ENCODE results near the gene ORC3.
"Not testable (repeated sequence)": the region's sequence is repeated elsewhere in the genome, so short reads cannot be mapped to it uniquely, and the experiment has no call there.

ORC3 gene

GRCh38 chr6:87690441-87690840 lies 100.5 kb downstream of the ORC3 start:
- no peak for DNase-seq (ENCODE audit: extremely low read depth in 1 of 2, low read depth in 1 of 2)

DNA sequence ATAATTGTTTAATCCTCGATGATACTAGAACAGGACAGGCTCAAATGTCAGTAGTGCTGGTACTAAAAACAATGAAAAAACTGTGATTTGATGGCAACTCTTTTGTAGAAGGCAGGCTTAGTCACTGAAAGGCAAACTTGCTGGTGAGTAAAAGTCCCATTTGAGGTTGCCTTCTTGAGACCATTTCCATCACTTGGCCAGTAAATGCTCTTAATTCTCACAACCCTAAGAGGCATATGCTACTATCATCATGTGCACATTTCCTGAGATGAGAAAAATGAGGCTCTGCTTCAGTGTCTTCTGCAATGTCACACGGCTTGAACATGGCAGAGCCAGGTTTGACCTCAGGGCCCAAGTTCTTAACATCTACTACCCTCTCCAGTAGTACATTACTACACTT lies 102.2 kb downstream of the ORC3 start:
- no peak for DNase-seq (ENCODE audit: extremely low read depth in 1 of 2, low read depth in 1 of 2)

DNA sequence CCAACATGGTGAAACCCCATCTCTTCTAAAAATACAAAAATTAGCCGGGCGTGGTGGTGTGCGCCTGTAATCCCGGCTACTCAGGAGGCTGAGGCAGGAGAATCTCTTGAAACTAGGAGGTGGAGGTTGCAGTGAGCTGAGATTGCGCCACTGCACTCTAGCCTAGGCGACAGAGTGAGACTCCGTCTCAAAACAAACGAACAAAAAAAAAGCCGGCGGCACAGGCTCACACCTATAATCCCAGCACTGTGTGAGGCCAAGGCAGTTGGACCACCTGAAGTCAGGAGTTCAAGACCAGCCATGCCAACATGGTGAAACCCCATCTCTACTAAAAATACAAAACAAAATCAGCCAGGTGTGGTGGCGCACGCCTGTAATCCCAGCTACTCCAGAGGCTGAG lies 106.9 kb downstream of the ORC3 start:
- DNase-seq (ENCODE audit: extremely low read depth in 1 of 2, low read depth in 1 of 2) = not testable (repeated sequence)

DNA sequence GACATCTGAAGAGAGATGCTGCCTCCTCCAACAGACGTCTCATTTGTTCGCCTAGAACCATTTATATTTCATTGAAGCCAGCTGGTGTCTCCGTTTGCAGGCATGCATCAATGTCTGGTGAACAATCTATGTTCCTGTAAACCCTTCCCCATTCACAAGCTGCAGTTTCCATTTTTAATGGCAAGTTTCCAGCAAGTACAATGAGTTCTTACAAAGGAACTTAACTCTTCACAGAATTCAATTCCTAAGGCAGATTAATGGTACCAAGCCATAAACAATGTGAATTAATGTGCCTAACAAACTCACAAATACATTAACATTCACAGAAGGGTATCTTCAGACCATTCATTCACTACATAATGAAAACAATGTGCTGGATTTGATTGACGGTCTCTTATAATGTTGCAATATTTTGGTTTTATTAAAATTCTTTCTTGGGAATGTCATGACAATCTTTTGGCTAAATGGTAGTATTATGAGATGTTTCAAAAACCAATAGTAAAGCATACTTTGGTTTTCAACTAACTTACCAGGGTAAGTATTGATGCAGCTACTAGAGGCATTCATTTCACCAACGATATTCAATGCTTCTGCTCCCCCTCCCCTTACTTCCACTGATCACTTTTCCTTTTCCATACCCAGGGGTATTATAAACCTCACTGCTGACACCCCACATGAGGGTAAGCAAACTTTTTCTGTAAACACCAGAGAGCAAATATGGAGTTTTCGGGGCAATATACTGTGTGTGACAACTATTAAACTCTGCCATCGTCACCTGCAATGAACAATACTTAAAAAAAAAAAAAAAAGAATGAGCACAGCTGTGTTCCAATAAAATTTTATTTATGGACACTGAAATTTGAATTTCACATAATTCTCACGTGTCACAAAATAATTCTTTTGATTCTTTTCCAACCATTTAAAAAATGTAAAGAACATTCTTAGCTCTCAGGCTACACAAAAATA lies 107.9 kb downstream of the ORC3 start:
- DNase-seq (ENCODE audit: extremely low read depth in 1 of 2, low read depth in 1 of 2) = no peak

GRCh38 chr6:87698547-87699006 lies 108.6 kb downstream of the ORC3 start:
- no peak for DNase-seq (ENCODE audit: extremely low read depth in 1 of 2, low read depth in 1 of 2)

GRCh38 chr6:87699576-87699975 lies 109.6 kb downstream of the ORC3 start:
- DNase-seq (ENCODE audit: extremely low read depth in 1 of 2, low read depth in 1 of 2) = no peak

DNA sequence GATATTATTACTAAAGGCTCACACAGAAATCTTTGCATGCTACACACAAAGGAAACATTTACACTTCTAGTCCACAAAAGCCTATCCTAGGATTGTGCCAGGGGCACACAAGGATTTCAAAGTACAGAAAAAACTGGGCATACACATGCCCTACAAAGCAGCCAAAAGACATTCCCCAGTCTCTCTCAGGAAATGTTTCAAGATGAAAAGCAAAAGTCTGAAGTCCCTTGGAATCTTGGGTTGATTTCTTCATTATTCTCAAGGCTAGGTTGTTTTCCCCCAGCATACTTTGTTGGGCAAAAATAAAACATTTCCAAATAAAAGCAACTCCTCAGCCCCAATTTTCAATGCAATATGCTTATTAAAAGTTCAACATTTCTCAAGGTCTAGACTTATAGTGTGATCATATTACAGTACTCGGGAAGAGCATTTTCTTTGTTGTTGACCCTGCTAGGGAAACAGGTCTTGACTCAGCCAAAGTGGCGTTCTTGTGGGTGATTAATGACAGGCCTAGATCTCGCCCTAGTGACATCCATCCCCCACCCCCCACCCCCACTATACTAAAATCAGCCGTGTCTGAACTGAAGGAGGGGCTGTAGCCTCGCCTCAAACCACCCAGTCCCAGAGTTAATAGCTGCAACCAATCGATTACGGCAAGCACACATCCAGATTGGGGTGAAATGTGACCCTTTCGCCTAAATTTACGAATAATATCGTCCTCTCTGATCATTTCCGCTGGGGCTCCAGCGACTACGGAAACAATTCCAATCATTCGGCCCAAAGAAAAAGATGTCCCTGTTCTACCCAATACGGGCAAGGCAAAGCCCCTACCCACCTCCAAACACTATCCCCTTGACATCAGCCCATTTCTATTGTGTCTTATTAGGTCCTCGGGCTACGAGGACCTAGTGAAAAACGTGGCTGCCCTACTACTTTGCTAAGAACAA lies 110.7 kb downstream of the ORC3 start:
- peak in 1 of 2 donors; percentile 24 for DNase-seq (ENCODE audit: extremely low read depth in 1 of 2, low read depth in 1 of 2)

DNA sequence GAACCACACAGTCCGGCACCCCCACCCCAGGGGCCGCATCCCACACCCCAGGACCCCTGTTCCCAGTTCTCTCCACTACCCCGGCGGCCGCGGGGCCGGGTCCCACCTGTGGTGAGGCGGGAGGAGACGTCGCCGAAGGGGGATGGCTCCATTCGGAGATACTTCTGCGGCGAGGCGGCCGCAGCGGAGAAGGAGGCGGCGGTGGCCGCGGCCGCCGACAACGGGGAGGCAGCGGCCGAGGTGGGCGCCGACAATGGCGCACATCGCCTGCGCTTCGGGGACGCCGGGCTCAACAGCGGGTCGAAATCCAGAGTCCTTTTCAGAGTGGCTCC lies 111.4 kb downstream of the ORC3 start:
- no peak for DNase-seq (ENCODE audit: extremely low read depth in 1 of 2, low read depth in 1 of 2)

DNA sequence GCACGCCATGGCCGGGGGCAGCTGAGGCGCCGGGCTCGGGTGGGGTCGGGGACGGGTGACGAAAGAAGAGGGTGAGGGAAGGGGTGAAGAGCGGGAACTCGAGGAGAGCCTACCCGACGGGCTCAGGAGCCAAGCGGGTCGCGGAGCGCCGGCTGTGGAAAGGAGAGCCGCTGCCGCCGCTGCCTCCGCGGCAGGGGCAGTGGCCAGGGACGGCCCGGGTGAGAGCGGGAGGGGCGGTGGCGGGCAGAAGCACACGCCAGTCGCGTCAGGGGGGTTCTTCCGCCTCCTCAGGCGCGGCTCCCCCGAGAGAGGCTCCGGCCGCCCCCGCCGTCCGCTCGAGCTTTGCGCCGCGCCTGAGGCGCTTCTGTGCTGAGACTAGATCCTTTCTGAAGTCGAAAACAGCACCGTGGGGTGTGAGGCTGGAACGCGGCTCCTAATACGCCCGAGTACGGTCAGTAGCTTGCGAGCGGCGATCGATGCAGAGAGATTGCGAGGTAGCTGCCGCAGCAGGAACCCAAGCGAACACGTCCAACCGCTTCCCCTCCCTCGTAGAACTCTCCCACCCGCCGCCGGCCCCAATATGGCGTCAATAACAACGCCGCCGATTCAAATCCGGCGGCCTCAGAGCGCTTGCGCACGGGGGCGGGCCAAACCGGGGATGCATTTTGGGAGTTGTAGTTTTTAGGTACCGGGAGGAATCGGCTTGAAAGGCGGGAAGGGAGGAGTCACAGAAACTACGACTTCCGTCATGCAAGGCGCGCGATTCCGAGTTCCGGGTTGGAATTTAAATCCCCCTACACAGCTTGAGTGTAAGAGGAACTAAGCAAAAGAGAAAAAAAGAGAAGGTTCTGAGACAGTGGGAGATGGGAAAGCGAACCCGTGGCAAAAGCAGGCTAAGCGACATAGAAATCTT lies 112.0 kb downstream of the ORC3 start, which contains the start of gene AKIRIN2:
TSS of gene AKIRIN2 (minus strand) at position 558 of the 913 bp plus-strand sequence. CDS start at position 9, 549 bp downstream.
- peak; percentile 91 to 94 for DNase-seq (ENCODE audit: extremely low read depth in 1 of 2, low read depth in 1 of 2)

- no peak for DNase-seq (ENCODE audit: extremely low read depth in 1 of 2, low read depth in 1 of 2)
Measured at GRCh38 chr6:87702589-87702945, 112.6 kb downstream of the ORC3 start.

DNA sequence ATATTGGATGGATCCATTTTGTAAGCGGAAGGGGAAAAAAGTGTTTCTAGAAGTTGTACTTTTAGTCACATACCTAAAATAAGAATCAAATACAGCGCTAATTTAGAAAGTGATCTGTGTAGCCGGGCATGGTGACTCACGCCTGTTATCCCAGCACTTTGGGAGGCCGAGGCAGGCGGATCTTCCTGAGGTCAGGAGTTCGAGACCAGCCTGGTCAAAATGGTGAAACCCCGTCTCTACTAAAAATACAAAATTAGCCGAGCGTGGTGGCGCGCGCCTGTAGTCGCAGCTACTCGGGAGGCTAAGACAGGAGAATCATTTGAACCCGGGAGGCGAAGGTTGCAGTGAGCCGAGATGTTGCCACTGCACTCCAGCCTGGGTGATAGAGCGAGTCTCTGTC lies 113.1 kb downstream of the ORC3 start:
- DNase-seq (ENCODE audit: extremely low read depth in 1 of 2, low read depth in 1 of 2) = not testable (repeated sequence)

- peak in 1 of 2 donors; percentile 66 for DNase-seq (ENCODE audit: extremely low read depth in 1 of 2, low read depth in 1 of 2)
Measured at GRCh38 chr6:87705070-87705691, 115.2 kb downstream of the ORC3 start.

DNA sequence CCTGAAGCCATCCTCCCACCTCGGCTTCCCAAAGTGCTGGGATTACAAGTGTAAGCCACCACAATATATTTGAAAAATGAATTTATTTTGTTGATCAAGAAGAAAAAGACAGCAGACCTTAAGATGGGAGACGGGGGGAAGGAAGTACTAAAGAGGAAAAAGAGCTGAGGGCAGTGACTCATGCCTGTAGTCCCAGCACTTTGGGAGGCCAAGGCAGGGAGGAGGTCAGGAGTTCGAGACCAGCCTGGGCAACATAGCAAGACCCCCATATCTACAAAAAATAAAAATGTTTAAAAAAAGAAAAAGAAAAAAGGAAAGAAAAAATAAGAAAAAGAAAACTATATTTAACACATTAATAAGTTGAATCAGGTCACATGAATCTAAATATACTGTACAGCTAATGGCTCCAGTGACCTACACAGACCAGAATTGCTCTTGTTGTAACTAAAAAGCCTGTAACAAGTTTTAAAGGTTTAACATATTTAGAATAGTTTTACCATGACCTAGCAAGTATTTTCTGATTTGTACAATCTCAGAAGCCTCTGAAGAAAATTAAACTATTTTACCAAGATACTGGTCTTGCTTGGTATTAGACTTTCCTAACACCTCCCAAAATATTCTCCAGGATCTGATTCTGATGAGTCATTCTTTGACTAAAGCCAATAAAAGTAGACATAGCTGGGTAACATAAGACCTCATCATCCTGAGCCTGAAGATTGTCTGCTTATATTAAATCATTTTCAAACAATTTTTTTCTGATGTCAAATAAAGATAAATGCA lies 116.4 kb downstream of the ORC3 start:
- no peak for DNase-seq (ENCODE audit: extremely low read depth in 1 of 2, low read depth in 1 of 2)

DNA sequence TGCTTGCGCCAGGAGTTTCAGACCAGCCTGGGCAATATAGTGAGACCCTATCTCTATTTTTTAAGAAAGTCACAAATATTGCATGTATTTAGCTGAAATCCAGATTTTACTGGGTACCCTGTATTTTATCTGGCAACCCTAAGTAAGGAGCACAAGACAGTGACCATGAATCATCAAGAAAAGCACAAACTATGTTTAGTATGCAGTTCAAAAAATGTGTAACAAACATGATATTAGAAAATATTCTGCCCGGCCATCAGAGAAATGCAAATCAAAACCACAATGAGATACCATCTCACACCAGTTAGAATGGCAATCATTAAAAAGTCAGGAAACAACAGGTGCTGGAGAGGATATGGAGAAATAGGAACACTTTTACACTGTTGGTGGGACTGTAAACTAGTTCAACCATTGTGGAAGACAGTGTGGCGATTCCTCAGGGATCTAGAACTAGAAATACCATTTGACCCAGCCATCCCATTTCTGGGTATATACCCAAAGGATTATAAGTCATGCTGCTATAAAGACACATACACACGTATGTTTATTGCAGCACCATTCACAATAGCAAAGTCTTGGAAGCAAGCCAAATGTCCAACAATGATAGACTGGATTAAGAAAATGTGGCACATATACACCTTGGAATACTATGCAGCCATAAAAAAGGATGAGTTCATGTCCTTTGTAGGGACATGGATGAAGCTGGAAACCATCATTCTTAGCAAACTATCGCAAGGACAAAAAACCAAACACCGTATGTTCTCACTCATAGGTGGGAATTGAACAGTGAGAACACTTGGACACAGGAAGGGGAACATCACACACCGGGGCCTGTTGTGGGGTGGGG lies 118.9 kb downstream of the ORC3 start:
- DNase-seq (ENCODE audit: extremely low read depth in 1 of 2, low read depth in 1 of 2) = not testable (repeated sequence)

DNA sequence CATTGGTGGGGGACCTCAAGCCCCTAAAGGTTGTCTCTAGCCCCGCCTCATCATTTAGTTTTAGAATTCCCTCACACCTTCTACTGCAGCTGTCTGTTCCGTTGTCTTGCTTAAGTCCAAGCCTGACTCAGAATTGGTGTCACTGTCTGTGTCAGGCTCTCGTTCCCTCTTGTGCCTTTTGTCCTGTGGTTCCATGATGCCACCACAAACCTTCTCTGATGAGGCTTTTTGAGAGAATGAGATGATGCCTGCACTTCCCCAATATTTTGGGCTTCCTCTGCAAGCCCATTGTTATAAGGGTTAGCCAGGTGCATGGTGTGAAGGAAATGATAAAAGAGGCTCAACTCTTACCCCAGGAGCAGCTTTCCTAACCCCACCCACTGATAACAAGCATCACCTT lies 120.2 kb downstream of the ORC3 start:
- no peak for DNase-seq (ENCODE audit: extremely low read depth in 1 of 2, low read depth in 1 of 2)

- DNase-seq (ENCODE audit: extremely low read depth in 1 of 2, low read depth in 1 of 2) = not testable (repeated sequence)
Measured at GRCh38 chr6:87712713-87713112, 122.8 kb downstream of the ORC3 start.

- DNase-seq (ENCODE audit: extremely low read depth in 1 of 2, low read depth in 1 of 2) = no peak
Measured at GRCh38 chr6:87714093-87714842, 124.3 kb downstream of the ORC3 start.

Data from stimulated activated CD8-positive, alpha-beta memory T cell treated with anti-CD3 and anti-CD28 coated beads, Interleukin-7, amount 100 ng/mL, for 48 hours (primary cell).